ENCODE data around the gene ADCY6.

ADCY6 gene

GRCh38 chr12:48803675-48804074 lies 14.8 kb upstream of the ADCY6 start:
- no peaks in the 10 kb centered on the region for H3K9me3 Mint-ChIP-seq
- no peaks in the 10 kb centered on the region for H3K27me3 Mint-ChIP-seq
- no peaks in the 10 kb centered on the region for H3K36me3 Mint-ChIP-seq (ENCODE audit: low read depth)
- H3K4me3 Mint-ChIP-seq: no peak overlapping the region
- no peak overlapping the region for H3K27ac Mint-ChIP-seq
- DNase-seq: no peak
- peaks cover 5% of the 10 kb centered on the region for H3K4me1 Mint-ChIP-seq (ENCODE audit: low read depth)

DNA sequence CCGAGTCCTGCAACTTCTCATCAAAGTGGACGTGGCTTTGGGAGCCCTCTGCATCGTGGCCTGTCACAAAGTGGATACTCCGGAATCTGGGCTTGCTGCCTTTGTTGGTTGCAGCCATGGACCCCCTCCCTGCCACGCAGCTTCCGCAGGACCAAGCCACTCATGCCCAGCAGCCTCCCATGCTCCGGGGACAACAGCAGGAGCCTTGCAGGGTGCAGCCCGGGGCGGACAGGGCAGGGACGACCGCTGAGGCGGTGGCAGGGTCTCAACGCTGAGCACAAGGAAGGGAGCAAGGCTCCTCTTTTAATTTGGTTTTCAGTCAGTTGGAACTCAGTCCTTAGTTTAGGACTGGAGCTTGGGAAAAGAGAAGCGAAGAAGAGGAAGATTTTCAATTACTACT lies 12.1 kb upstream of the ADCY6 start:
- H3K27ac Mint-ChIP-seq: no peak overlapping the region
- DNase-seq: no peak
- H3K4me1 Mint-ChIP-seq (ENCODE audit: low read depth): peaks cover 12% of the 10 kb centered on the region
- no peaks in the 10 kb centered on the region for H3K9me3 Mint-ChIP-seq
- no peaks in the 10 kb centered on the region for H3K27me3 Mint-ChIP-seq
- no peak overlapping the region for H3K4me3 Mint-ChIP-seq
- no peaks in the 10 kb centered on the region for H3K36me3 Mint-ChIP-seq (ENCODE audit: low read depth)

DNA sequence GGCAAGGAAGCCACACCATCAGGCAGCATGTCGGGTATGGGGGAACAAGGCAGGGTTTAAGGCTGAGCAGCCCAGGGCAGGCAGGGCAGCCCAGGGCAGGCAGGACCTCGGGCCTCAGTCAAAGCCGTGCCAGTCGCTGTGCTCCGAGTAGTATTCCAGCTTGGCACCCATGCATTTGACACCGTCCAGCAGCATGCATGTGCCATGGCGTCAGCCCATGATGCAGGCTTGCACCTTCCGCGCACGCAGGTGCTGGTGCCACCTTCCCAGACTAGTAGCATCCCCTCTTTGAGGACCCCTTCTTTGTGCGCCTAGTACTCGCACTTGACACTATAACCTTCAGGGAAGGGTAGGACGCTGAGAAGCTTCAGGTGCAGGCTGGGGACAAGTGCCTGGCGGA lies 11.6 kb upstream of the ADCY6 start:
- no peak overlapping the region for H3K27ac Mint-ChIP-seq
- H3K4me3 Mint-ChIP-seq: no peak overlapping the region
- H3K27me3 Mint-ChIP-seq: no peaks in the 10 kb centered on the region
- peaks cover 13% of the 10 kb centered on the region for H3K4me1 Mint-ChIP-seq (ENCODE audit: low read depth)
- H3K36me3 Mint-ChIP-seq (ENCODE audit: low read depth): no peaks in the 10 kb centered on the region
- no peaks in the 10 kb centered on the region for H3K9me3 Mint-ChIP-seq
- DNase-seq: no peak

GRCh38 chr12:48796976-48797375 lies 8.1 kb upstream of the ADCY6 start:
- H3K27me3 Mint-ChIP-seq: peaks cover 4% of the 10 kb centered on the region
- no peak overlapping the region for H3K27ac Mint-ChIP-seq
- H3K4me3 Mint-ChIP-seq: no peak overlapping the region
- no peaks in the 10 kb centered on the region for H3K9me3 Mint-ChIP-seq
- peaks cover 7% of the 10 kb centered on the region for H3K4me1 Mint-ChIP-seq (ENCODE audit: low read depth)
- no peak for DNase-seq
- H3K36me3 Mint-ChIP-seq (ENCODE audit: low read depth): no peaks in the 10 kb centered on the region

- no peaks in the 10 kb centered on the region for H3K9me3 Mint-ChIP-seq
- peak; percentile 69 for DNase-seq
- no peaks in the 10 kb centered on the region for H3K36me3 Mint-ChIP-seq (ENCODE audit: low read depth)
- H3K27ac Mint-ChIP-seq: no peak overlapping the region
- H3K4me3 Mint-ChIP-seq: no peak overlapping the region
- H3K4me1 Mint-ChIP-seq (ENCODE audit: low read depth): peaks cover 7% of the 10 kb centered on the region
- H3K27me3 Mint-ChIP-seq: peaks cover 6% of the 10 kb centered on the region
Observed at GRCh38 chr12:48795550-48796455, 6.9 kb upstream of the ADCY6 start.

- Mint-ChIP-seq H3K27ac (no peak overlapping the region), H3K27me3 (peaks cover 14% of the 10 kb centered on the region), H3K9me3 (no peaks in the 10 kb centered on the region), H3K4me1 (ENCODE audit: low read depth) (peaks cover 7% of the 10 kb centered on the region), H3K36me3 (ENCODE audit: low read depth) (no peaks in the 10 kb centered on the region), H3K4me3 (no peak overlapping the region)
- no peak for DNase-seq
Observed at GRCh38 chr12:48794870-48795269, 6.0 kb upstream of the ADCY6 start.

DNA sequence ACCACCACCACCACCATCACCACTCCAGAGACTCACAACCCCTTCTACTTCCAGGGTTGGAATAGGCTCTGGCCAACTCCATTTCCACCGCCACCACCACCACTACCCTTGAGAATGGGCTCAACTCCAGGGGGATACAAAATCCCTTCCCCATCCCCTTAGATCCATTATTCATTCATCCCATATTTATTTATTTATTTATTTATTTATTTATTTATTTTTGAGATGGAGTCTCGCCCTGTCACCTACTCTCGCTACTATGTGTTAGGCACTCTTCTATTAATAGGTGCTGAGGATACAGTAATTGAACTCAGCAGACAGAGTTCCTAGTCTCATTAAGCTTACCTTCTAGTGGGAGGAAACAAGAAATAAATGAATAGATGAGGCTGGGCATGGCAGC lies 4.8 kb upstream of the ADCY6 start:
- H3K27me3 Mint-ChIP-seq: peaks cover 19% of the 10 kb centered on the region
- peaks cover 9% of the 10 kb centered on the region for H3K4me1 Mint-ChIP-seq (ENCODE audit: low read depth)
- H3K9me3 Mint-ChIP-seq: no peaks in the 10 kb centered on the region
- DNase-seq: no peak
- H3K36me3 Mint-ChIP-seq (ENCODE audit: low read depth): no peaks in the 10 kb centered on the region
- H3K27ac Mint-ChIP-seq: no peak overlapping the region
- no peak overlapping the region for H3K4me3 Mint-ChIP-seq

- Mint-ChIP-seq H3K36me3 (ENCODE audit: low read depth) (no peaks in the 10 kb centered on the region), H3K4me3 (peak overlapping the region; percentile 56), H3K4me1 (ENCODE audit: low read depth) (peaks cover 4% of the 10 kb centered on the region), H3K27me3 (peaks cover 55% of the 10 kb centered on the region), H3K27ac (no peak overlapping the region), H3K9me3 (no peaks in the 10 kb centered on the region)
- no peak for DNase-seq
Observed at GRCh38 chr12:48789858-48790326, 1.0 kb upstream of the ADCY6 start.

GRCh38 chr12:48788524-48788853 lies 400 bp downstream of the ADCY6 start:
- Mint-ChIP-seq H3K27ac (no peak overlapping the region), H3K4me3 (peak overlapping the region; percentile 66), H3K27me3 (peaks cover 56% of the 10 kb centered on the region), H3K9me3 (no peaks in the 10 kb centered on the region), H3K36me3 (ENCODE audit: low read depth) (no peaks in the 10 kb centered on the region), H3K4me1 (ENCODE audit: low read depth) (peaks cover 4% of the 10 kb centered on the region)
- no peak for DNase-seq

GRCh38 chr12:48787791-48788523 lies 932 bp downstream of the ADCY6 start:
- DNase-seq: no peak
- Mint-ChIP-seq H3K27ac (no peak overlapping the region), H3K36me3 (ENCODE audit: low read depth) (no peaks in the 10 kb centered on the region), H3K4me3 (peak overlapping the region; percentile 66), H3K4me1 (ENCODE audit: low read depth) (peaks cover 4% of the 10 kb centered on the region), H3K27me3 (peaks cover 57% of the 10 kb centered on the region), H3K9me3 (no peaks in the 10 kb centered on the region)

GRCh38 chr12:48786591-48787544 lies 2.0 kb downstream of the ADCY6 start:
- Mint-ChIP-seq H3K4me3 (no peak overlapping the region), H3K36me3 (ENCODE audit: low read depth) (no peaks in the 10 kb centered on the region), H3K27ac (no peak overlapping the region), H3K9me3 (no peaks in the 10 kb centered on the region), H3K4me1 (ENCODE audit: low read depth) (peaks cover 4% of the 10 kb centered on the region), H3K27me3 (peaks cover 57% of the 10 kb centered on the region)
- no peak for DNase-seq

DNA sequence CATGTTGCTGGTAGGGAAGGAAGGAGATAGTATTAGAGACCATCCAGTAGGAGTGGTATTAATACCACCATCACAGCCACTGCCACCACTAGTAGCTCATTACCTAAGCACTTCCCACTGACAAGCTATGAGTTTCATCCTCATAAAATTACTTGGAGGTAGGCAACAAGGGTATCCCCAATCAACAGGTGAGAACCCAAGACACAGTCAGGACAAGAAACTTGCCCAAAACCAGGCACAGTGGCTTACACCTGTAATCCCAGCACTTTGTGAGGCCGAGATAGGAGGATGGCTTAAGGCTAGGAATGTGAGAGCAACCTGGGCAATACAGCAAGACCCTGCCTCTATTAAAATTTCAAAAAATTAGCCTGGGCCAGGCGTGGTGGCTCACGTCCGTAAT lies 5.5 kb downstream of the ADCY6 start:
- H3K9me3 Mint-ChIP-seq: no peaks in the 10 kb centered on the region
- peaks cover 39% of the 10 kb centered on the region for H3K27me3 Mint-ChIP-seq
- H3K4me1 Mint-ChIP-seq (ENCODE audit: low read depth): no peaks in the 10 kb centered on the region
- no peak overlapping the region for H3K27ac Mint-ChIP-seq
- no peaks in the 10 kb centered on the region for H3K36me3 Mint-ChIP-seq (ENCODE audit: low read depth)
- no peak overlapping the region for H3K4me3 Mint-ChIP-seq
- DNase-seq: no peak

GRCh38 chr12:48782457-48783395 lies 6.2 kb downstream of the ADCY6 start:
- Mint-ChIP-seq H3K27ac (no peak overlapping the region), H3K4me1 (ENCODE audit: low read depth) (no peaks in the 10 kb centered on the region), H3K36me3 (ENCODE audit: low read depth) (no peaks in the 10 kb centered on the region), H3K4me3 (no peak overlapping the region), H3K27me3 (peaks cover 32% of the 10 kb centered on the region), H3K9me3 (no peaks in the 10 kb centered on the region)
- DNase-seq: no peak

Data from activated T-cell treated with anti-CD3 and anti-CD28 coated beads, Interleukin-2, amount 50 U/mL, for 24 hours (primary cell).